Kidney epithelial cell (primary cell): Measurements from ENCODE around the gene CLPTM1L. TPM values are rescaled to one million over a fixed set of nuclear protein-coding genes. Genes with fewer than 3 reads are reported as not detected.

Source experiments
- DNase-seq: peaks from one replicate; pipeline ENCODE4 v3.0.0-alpha.2; 2010; ENCODE audit warnings: low read depth
- H3K27me3 ChIP-seq: 2 replicates; pipeline ENCODE4 v1.6.0; 2011; ENCODE audit warnings: low read length; ENCODE audit not compliant: control insufficient read depth, insufficient read depth
- H3K36me3 ChIP-seq: 2 replicates; pipeline ENCODE4 v1.5.1; 2011; ENCODE audit warnings: low read length; ENCODE audit not compliant: control insufficient read depth, insufficient read depth
- H3K4me3 ChIP-seq: 2 replicates; pipeline ENCODE4 v1.5.1; 2011; ENCODE audit warnings: low read depth, mild to moderate bottlenecking, control low read depth, low read length
- total RNA-seq: library from RNA; depleted of rRNA; stranded (reverse); fragments of >200 nt; gene quantifications from 2 replicates; pipeline ENCODE4 v1.2.3, GENCODE V29; 2015
- TF ChIP-seq, protein P1 (sequence below): IDR thresholded peaks from 2 replicates; pipeline ENCODE4 v1.5.1; 2011; ENCODE audit warnings: mild to moderate bottlenecking, moderate library complexity, low read length, control low read depth, inconsistent platforms; ENCODE audit not compliant: insufficient read depth, poor library complexity, severe bottlenecking

CLPTM1L gene
- total RNA-seq, 1 donor from 2014 or later = 159 TPM

DNA sequence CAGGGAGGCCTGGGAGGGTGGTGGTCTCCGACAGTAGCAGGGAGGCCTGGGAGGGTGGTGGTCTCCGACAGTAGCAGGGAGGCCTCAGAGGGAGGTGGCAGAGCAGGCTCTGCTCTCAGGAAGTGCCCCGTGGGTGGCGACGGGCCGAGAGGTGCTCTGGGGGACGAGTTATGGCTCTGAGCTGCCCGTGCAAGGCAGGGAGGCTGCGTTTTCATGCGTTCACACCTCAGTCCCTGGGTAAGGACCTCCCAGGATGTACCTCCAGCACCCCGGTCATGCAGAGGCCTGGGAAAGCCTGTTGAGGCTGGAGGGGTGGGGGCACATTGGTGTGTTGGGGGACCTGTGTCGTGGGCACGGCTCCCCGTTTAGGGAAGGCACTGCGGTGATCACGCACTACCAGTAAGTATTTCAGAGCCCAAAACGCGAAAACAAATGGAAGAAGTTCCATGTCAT lies 37.4 kb upstream of the CLPTM1L start:
- TF ChIP-seq, protein P1, sequence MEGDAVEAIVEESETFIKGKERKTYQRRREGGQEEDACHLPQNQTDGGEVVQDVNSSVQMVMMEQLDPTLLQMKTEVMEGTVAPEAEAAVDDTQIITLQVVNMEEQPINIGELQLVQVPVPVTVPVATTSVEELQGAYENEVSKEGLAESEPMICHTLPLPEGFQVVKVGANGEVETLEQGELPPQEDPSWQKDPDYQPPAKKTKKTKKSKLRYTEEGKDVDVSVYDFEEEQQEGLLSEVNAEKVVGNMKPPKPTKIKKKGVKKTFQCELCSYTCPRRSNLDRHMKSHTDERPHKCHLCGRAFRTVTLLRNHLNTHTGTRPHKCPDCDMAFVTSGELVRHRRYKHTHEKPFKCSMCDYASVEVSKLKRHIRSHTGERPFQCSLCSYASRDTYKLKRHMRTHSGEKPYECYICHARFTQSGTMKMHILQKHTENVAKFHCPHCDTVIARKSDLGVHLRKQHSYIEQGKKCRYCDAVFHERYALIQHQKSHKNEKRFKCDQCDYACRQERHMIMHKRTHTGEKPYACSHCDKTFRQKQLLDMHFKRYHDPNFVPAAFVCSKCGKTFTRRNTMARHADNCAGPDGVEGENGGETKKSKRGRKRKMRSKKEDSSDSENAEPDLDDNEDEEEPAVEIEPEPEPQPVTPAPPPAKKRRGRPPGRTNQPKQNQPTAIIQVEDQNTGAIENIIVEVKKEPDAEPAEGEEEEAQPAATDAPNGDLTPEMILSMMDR = no peak
- Histone ChIP-seq H3K4me3 (no peak overlapping the region), H3K27me3 (peaks cover 38% of the 10 kb centered on the region), H3K36me3 (no peaks in the 10 kb centered on the region)
- DNase-seq = no peak

DNA sequence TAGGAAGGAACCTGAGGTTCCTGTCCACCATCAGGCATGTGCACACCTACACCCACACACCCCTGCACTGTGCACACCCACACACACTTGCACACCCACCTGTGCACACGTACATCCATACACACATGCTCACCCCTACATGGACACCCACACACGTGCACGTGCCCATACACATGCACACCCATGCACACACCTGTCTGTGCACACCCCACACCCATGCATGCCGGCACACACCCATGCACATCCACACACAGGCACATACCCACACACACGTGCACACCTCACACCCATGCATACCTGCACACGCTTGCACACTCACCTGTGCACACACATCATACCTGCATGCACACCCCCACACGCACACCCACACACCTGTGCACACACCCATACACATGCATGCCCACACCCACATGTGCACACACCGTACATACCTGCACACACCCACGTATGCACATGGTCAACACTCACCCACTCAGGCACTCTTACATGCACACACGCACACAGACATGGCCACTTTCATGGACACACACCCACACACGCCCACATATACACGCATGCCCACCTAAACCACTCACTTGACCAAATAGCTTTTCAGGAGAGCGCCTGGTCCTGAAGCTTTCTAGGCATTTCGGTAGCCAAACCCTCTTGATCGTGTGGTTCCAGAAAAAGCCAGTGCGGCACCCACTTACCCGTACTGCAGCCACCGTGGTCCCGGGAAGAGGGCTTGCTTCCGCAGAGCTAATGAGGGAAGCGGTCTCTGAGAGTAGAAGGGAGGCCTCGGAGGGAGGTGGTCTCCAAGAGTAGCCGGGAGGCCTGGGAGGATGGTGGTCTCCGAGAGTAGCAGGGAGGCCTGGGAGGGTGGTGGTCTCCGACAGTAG lies 36.7 kb upstream of the CLPTM1L start:
- no peaks in the 10 kb centered on the region for H3K36me3 ChIP-seq
- TF ChIP-seq, protein P1 = no peak
- DNase-seq = no peak
- H3K27me3 ChIP-seq = peaks cover 31% of the 10 kb centered on the region
- no peak overlapping the region for H3K4me3 ChIP-seq

DNA sequence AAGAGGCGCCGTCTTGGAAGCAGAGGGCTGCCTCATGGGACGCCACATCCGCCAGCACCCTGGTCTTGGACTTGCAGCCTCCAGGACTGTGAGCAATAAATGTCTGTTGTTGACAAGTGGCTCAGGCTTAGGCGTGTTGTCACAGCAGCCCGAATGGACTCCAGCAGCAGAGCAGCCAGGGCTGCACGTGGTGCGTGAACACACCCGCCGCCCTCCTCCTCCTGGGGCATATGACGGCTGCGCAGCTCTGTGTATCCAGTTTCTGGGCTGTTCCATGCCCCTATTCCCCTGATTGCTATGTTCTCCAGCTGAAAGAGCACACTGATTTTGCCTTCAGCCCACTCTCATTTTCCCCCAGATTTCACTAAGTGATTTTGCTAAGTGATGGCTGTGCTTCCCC lies 36.0 kb upstream of the CLPTM1L start:
- Histone ChIP-seq H3K4me3 (no peak overlapping the region), H3K27me3 (peaks cover 26% of the 10 kb centered on the region), H3K36me3 (no peaks in the 10 kb centered on the region)
- DNase-seq = no peak
- TF ChIP-seq, protein P1 = no peak

DNA sequence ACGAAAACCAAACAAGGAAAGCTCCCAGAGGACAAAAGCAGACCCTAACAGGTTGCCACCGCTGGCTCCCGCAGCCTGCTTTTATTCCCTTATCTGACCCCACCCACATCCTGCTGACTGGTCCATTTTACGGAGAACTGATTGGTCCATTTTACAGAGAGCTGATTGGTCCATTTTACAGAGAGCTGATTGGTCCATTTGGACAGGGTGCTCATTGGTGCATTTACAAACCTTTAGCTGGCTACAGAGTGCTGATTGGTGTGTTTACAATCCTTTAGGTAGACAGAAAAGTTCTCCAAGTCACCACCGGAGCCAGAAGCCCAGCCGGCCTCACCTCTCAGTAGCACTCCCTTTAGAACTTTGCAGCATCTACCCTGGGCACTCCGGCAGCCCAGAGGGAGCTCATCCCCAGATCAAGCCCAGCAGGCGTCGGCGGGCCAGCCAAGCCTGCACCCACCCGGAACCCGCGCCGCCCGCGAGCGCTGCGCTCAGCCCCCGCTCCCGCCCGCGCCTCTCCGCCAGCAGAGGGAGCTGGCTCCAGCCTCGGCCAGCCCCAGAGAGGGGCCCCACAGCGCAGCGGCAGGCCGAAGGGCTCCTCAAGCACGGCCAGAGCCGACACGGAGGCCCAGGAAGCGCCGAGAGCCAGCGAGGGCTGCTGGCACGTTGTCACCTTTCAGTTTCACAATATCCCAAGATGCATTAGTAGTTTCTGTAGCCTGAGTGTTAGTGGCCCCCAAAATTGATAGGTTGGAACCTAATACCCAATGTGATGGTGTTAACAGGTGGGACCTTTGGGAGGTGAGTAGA lies 35.3 kb upstream of the CLPTM1L start:
- TF ChIP-seq, protein P1 = peak; percentile 44
- no peak overlapping the region for H3K4me3 ChIP-seq
- no peaks in the 10 kb centered on the region for H3K36me3 ChIP-seq
- no peak for DNase-seq
- H3K27me3 ChIP-seq = peaks cover 26% of the 10 kb centered on the region

DNA sequence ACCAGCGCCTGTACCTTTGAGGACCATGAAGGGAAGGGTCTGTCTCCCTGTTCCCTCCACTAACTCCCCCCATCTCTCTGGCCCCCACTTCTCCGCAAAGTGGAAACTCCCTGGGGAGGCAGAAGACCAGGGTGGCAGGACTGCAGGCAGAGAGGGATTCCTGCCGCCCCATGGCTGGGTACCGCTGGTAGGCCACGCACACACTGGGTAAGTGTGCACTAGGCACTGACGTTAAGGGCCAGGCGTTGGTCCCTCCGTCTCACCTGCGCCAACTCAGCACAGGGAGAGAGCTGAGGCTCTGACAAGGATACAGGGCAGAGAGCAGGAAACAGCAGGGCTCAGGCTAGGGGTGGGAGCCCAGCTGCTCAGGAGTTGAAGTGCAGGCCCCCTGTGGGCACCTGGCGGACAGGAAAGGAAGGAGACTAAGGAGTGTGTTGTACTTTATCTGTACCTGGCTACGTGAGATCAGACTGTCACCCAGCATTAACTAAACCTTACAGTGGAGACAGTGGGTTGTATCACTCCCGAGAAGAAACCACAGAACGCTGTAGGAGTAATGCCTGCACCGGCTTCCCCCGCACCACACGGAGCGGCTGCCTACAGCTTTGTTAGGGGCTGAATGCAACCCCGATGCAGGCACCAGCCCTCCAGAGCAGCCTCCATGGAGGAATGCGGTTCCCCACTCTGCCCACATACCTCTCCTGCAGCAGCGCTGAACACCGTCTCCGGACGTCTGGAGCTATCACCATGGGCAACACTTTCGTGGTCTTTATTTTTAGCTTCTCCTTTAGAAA lies 34.2 kb upstream of the CLPTM1L start:
- Histone ChIP-seq H3K36me3 (no peaks in the 10 kb centered on the region), H3K27me3 (peaks cover 26% of the 10 kb centered on the region), H3K4me3 (no peak overlapping the region)
- no peak for DNase-seq
- TF ChIP-seq, protein P1 = no peak
